Measurements from ENCODE around the gene SVOP. TPM values are rescaled to one million over a fixed set of nuclear protein-coding genes. Genes with fewer than 3 reads are reported as not detected.

The SVOP gene
- polyA plus RNA-seq, 2 of the 4 experiments (the other 2 are of a cell fraction), result not detected

DNA sequence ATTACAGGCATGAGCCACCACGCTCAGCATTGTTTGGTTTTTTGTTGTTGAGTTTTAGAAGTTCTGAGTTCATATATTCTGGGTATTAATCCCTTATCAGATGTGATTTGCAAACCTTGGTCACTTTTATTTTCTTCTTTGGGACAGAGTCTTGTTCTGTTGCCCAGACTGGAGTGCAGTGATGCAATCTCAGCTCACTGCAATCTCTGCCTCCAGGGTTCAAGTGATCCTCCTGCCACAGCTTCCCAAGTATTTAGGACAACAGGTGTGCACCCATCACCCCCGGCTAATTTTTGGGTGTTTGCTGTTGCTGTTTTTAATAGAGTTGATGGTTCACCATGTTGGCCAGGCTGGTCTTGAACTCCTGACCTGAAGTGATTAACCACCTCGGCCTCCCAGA, 43.3 kb upstream of the SVOP start:
- no peak overlapping the region for H3K27ac ChIP-seq
- H3K4me3 ChIP-seq, result no peak overlapping the region
- TF ChIP-seq HMGXB4 (CRISPR knock-in tag; IDR thresholded peaks at IDR 0.05; ENCODE audit: borderline replicate concordance), result no peak
- no peak for TF ChIP-seq BCL3 (IDR thresholded peaks at IDR 0.05)
- TF ChIP-seq MAFK (IDR thresholded peaks at IDR 0.05; ENCODE audit: partially characterized antibody), result no peak
- no peak for TF ChIP-seq FOXS1 (CRISPR knock-in tag; IDR thresholded peaks at IDR 0.05)
- DNase-seq (ENCODE audit: low read depth in 1 of 2, low spot score in 1 of 2), result no peak
- ATAC-seq, result no peak
- peaks cover 3% of the 10 kb centered on the region; the same call in 1 of the 3 replicates for H3K9me3 ChIP-seq
- no peak overlapping the region for H3K4me2 ChIP-seq
- H3K4me1 ChIP-seq, result no peaks in the 10 kb centered on the region
- 84% methylated on average over 3 of the region's 3 CpGs for WGBS (ENCODE audit: missing lambda C conversion rate)
- no peak for FAIRE-seq
- ChIA-PET POLR2A (interaction anchor here (0.7 kb wide), 1 partner anchor 19 kb away, joined by 4 read pairs; no protein-coding TSS in a partner anchor), CTCF (no interaction called here)

- Histone ChIP-seq H3K27ac (no peak overlapping the region), H3K4me1 (peaks cover 1% of the 10 kb centered on the region), H3K4me3 (no peak overlapping the region), H3K4me2 (no peak overlapping the region), H3K9me3 (peaks cover 3% of the 10 kb centered on the region; the same call in 1 of the 3 replicates)
- WGBS (ENCODE audit: missing lambda C conversion rate), result 85% methylated on average over 6 of the region's 6 CpGs
- ChIA-PET POLR2A (no interaction called here), CTCF (interaction anchor here (0.7 to 1.7 kb wide), 3 partner anchors 23 to 34 kb away, joined by 3 to 4 read pairs (median 3); partner anchors contain the start of gene ALKBH2)
- TF ChIP-seq RNF2 (IDR thresholded peaks at IDR 0.05; ENCODE audit: borderline replicate concordance, low read depth) (no peak), ZFP36 (IDR thresholded peaks at IDR 0.05; ENCODE audit: borderline replicate concordance, partially characterized antibody) (no peak), CTCF (IDR thresholded peaks at IDR 0.05) (no peak), RAD21 (conservative IDR thresholded peaks at IDR 0.05 in 1 of 2, IDR thresholded peaks at IDR 0.05 in 1 of 2) (no peak), CHD4 (IDR thresholded peaks at IDR 0.05; ENCODE audit: borderline replicate concordance) (no peak), KDM1A (IDR thresholded peaks at IDR 0.05; ENCODE audit: low read depth) (no peak)
- DNase-seq (ENCODE audit: low read depth in 1 of 2, low spot score in 1 of 2) (no peak), ATAC-seq (no peak), FAIRE-seq (no peak)
Measured at GRCh38 chr12:109058773-109059172, 37.9 kb upstream of the SVOP start.

DNA sequence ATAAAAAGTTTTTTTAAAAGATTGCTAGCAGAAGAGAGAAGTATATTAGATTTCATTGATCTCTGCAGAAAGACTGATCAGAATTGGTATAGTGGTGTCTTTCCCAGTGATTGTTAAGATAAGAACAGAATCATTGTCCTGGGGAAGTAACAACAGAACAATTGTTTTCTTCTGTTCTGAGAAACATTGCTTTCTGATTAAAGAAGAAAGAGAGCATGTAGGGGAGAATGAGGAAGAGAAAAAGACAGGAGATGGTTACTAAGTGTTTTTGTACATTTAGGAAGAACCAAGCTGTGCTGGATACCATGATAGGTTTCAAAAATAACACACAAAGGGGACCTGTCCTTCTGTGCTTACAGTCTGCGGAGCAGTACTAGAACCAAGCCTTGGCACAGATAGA, 36.5 kb upstream of the SVOP start:
- no peak for FAIRE-seq
- POLR2A ChIA-PET, result no interaction called here
- no peak overlapping the region for H3K27ac ChIP-seq
- WGBS (ENCODE audit: missing lambda C conversion rate), result 96% methylated on average over 1 of the region's 1 CpG
- CTCF ChIA-PET, result no interaction called here
- TF ChIP-seq, protein P1, sequence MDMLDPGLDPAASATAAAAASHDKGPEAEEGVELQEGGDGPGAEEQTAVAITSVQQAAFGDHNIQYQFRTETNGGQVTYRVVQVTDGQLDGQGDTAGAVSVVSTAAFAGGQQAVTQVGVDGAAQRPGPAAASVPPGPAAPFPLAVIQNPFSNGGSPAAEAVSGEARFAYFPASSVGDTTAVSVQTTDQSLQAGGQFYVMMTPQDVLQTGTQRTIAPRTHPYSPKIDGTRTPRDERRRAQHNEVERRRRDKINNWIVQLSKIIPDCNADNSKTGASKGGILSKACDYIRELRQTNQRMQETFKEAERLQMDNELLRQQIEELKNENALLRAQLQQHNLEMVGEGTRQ (IDR thresholded peaks at IDR 0.05), result no peak
- TF ChIP-seq JUNB (IDR thresholded peaks at IDR 0.05), result no peak
- no peak for TF ChIP-seq RAD21 (conservative IDR thresholded peaks at IDR 0.05 in 1 of 2, IDR thresholded peaks at IDR 0.05 in 1 of 2)
- no peak for TF ChIP-seq ZFP36 (IDR thresholded peaks at IDR 0.05; ENCODE audit: borderline replicate concordance, partially characterized antibody)
- TF ChIP-seq NR3C1 (IDR thresholded peaks at IDR 0.05), result no peak
- TF ChIP-seq PBX3 (IDR thresholded peaks at IDR 0.05), result no peak
- TF ChIP-seq KDM5A (IDR thresholded peaks at IDR 0.05), result no peak
- H3K4me3 ChIP-seq, result no peak overlapping the region
- H3K4me2 ChIP-seq, result no peak overlapping the region
- no peak for DNase-seq (ENCODE audit: low read depth in 1 of 2, low spot score in 1 of 2)
- ATAC-seq, result no peak
- no peaks in the 10 kb centered on the region for H3K9me3 ChIP-seq
- peaks cover 8% of the 10 kb centered on the region for H3K4me1 ChIP-seq
